ENCODE measurements around the gene TMEM156.
"Not testable (repeated sequence)": the region's sequence is repeated elsewhere in the genome, so short reads cannot be mapped to it uniquely, and the experiment has no call there.

The TMEM156 gene

DNA sequence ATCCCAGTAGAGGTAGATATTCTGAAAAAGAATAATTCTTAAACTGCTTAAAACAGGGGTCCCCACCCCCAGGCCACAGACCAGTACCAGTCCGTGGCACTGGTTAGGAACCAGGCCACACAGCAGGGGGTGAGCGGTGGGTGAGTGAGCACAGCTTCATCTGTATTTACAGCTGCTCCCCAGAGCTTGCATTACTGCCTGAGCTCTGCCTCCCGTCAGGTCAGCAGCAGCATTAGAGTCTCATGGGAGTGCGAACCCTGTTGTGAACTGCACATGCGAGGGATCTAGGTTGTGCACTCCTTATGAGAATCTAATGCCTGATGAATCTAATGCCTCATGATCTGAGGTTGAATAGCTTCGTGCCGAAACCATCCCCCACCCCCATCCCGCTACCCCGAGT is 87.8 kb downstream of the TMEM156 start:
- Histone ChIP-seq H3K4me3 (ENCODE audit: low read depth, low read length) (no peak overlapping the region), H3K4me2 (ENCODE audit: low read length) (no peak overlapping the region), H3K4me1 (ENCODE audit: control insufficient read depth in 1 of 2, insufficient read depth in 2 of 2, low read length in 2 of 2) (no peaks in the 10 kb centered on the region), H3K27ac (ENCODE audit: low read depth, low read length) (no peak overlapping the region), H3K9ac (ENCODE audit: low read length) (no peak overlapping the region), H3K27me3 (ENCODE audit: insufficient read depth, low read length) (no peaks in the 10 kb centered on the region), H2BK120ac (ENCODE audit: insufficient read depth, low read length, poor library complexity) (no peak overlapping the region), H3K4ac (ENCODE audit: low read depth, low read length) (no peak overlapping the region), H2BK5ac (ENCODE audit: low read depth, low read length, poor library complexity) (no peak overlapping the region), H4K8ac (ENCODE audit: low read depth, low read length) (no peak overlapping the region), H3K14ac (ENCODE audit: low read length) (no peak overlapping the region), H3K79me1 (ENCODE audit: low read length) (no peaks in the 10 kb centered on the region), H2BK12ac (ENCODE audit: low read length) (no peak overlapping the region), H4K12ac (ENCODE audit: low read depth, low read length) (no peak overlapping the region), H3K9me3 (ENCODE audit: insufficient read depth, low read depth, low read length) (peaks cover 2% of the 10 kb centered on the region), H4K91ac (ENCODE audit: low read depth, low read length) (no peak overlapping the region), H3K36me3 (ENCODE audit: control insufficient read depth in 1 of 2, insufficient read depth in 2 of 2, low read length in 2 of 2) (peaks cover 19 to 28% of the 10 kb centered on the region in 2 experiments), H3K23ac (ENCODE audit: low read length) (no peak overlapping the region), H2AK5ac (ENCODE audit: low read length) (no peak overlapping the region), H3K18ac (ENCODE audit: low read length) (no peak overlapping the region), H2AFZ (ENCODE audit: insufficient read depth, low read length, poor library complexity) (no peak overlapping the region), H3K79me2 (ENCODE audit: control insufficient read depth, insufficient read depth, low read length, poor library complexity) (no peaks in the 10 kb centered on the region)
- no CpG with 5 or more reads among the region's 9 CpGs for WGBS (ENCODE audit: extremely low coverage, insufficient coverage, insufficient read length)
- no peak for DNase-seq

DNA sequence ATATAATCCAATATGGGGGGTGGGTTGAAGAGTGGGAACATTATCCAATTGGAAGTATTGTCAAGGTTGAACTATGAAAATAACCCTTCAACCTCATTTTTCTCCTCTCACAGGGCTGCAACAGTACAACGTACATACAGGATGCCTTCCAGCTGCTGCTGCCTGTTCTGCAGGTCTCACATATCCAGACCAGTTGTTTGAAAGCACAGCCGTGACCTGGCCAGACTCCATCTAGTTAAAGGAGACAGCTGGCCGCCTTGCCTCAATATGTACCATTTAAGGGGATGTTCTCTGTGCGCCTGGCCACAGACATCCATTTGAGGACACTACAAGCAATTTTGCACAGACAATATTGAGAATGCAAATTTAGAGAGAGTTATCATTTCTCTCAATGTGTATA is 88.9 kb downstream of the TMEM156 start:
- no peak for DNase-seq
- no peaks in the 10 kb centered on the region for H3K79me1 ChIP-seq (ENCODE audit: low read length)
- H3K4me1 ChIP-seq (ENCODE audit: control insufficient read depth in 1 of 2, insufficient read depth in 2 of 2, low read length in 2 of 2): no peaks in the 10 kb centered on the region
- no peak overlapping the region for H2AK5ac ChIP-seq (ENCODE audit: low read length)
- no peak overlapping the region for H3K14ac ChIP-seq (ENCODE audit: low read length)
- no peak overlapping the region for H2BK5ac ChIP-seq (ENCODE audit: low read depth, low read length, poor library complexity)
- H4K91ac ChIP-seq (ENCODE audit: low read depth, low read length): no peak overlapping the region
- no peak overlapping the region for H3K23ac ChIP-seq (ENCODE audit: low read length)
- no peak overlapping the region for H3K27ac ChIP-seq (ENCODE audit: low read depth, low read length)
- H2BK12ac ChIP-seq (ENCODE audit: low read length): no peak overlapping the region
- no peak overlapping the region for H2BK120ac ChIP-seq (ENCODE audit: insufficient read depth, low read length, poor library complexity)
- no peak overlapping the region for H3K18ac ChIP-seq (ENCODE audit: low read length)
- no peak overlapping the region for H4K12ac ChIP-seq (ENCODE audit: low read depth, low read length)
- H3K79me2 ChIP-seq (ENCODE audit: control insufficient read depth, insufficient read depth, low read length, poor library complexity): no peaks in the 10 kb centered on the region
- H3K4me2 ChIP-seq (ENCODE audit: low read length): no peak overlapping the region
- no peak overlapping the region for H4K8ac ChIP-seq (ENCODE audit: low read depth, low read length)
- peaks cover 2% of the 10 kb centered on the region for H3K9me3 ChIP-seq (ENCODE audit: insufficient read depth, low read depth, low read length)
- no CpG with 5 or more reads among the region's 4 CpGs for WGBS (ENCODE audit: extremely low coverage, insufficient coverage, insufficient read length)
- H3K4ac ChIP-seq (ENCODE audit: low read depth, low read length): no peak overlapping the region
- no peak overlapping the region for H3K4me3 ChIP-seq (ENCODE audit: low read depth, low read length)
- no peak overlapping the region for H2AFZ ChIP-seq (ENCODE audit: insufficient read depth, low read length, poor library complexity)
- peaks cover 19 to 33% of the 10 kb centered on the region in 2 experiments for H3K36me3 ChIP-seq (ENCODE audit: control insufficient read depth in 1 of 2, insufficient read depth in 2 of 2, low read length in 2 of 2)
- no peaks in the 10 kb centered on the region for H3K27me3 ChIP-seq (ENCODE audit: insufficient read depth, low read length)
- no peak overlapping the region for H3K9ac ChIP-seq (ENCODE audit: low read length)

DNA sequence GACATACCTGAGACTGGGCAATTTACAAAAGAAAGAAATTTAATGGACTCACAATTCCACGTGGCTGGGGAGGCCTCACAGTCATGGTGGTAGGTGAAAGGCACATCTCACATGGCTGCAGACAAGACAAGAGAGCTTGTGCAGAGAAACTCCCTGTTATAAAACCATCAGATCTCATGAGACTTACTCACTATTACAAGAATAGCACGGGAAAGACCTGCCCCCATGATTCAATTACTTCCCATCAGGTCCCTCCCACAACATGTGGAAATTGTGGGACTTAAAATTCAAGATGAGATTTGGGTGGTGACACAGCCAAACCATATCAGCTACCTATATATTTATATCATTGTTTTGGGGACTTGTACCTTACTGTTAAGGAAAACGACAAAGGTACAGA is 90.3 kb downstream of the TMEM156 start:
- not testable (repeated sequence) for H3K9ac ChIP-seq (ENCODE audit: low read length); H3K4ac ChIP-seq (ENCODE audit: low read depth, low read length); H3K79me1 ChIP-seq (ENCODE audit: low read length); H3K14ac ChIP-seq (ENCODE audit: low read length); H3K18ac ChIP-seq (ENCODE audit: low read length); H2BK5ac ChIP-seq (ENCODE audit: low read depth, low read length, poor library complexity); H3K4me1 ChIP-seq (ENCODE audit: control insufficient read depth in 1 of 2, insufficient read depth in 2 of 2, low read length in 2 of 2); H3K23ac ChIP-seq (ENCODE audit: low read length); H3K4me2 ChIP-seq (ENCODE audit: low read length); H2AFZ ChIP-seq (ENCODE audit: insufficient read depth, low read length, poor library complexity); H3K79me2 ChIP-seq (ENCODE audit: control insufficient read depth, insufficient read depth, low read length, poor library complexity); H2AK5ac ChIP-seq (ENCODE audit: low read length); H3K9me3 ChIP-seq (ENCODE audit: insufficient read depth, low read depth, low read length); DNase-seq; H3K27me3 ChIP-seq (ENCODE audit: insufficient read depth, low read length); H4K91ac ChIP-seq (ENCODE audit: low read depth, low read length); H3K27ac ChIP-seq (ENCODE audit: low read depth, low read length); H2BK120ac ChIP-seq (ENCODE audit: insufficient read depth, low read length, poor library complexity); H4K12ac ChIP-seq (ENCODE audit: low read depth, low read length); H2BK12ac ChIP-seq (ENCODE audit: low read length); H4K8ac ChIP-seq (ENCODE audit: low read depth, low read length); H3K4me3 ChIP-seq (ENCODE audit: low read depth, low read length)
- no CpG with 5 or more reads among the region's 3 CpGs for WGBS (ENCODE audit: extremely low coverage, insufficient coverage, insufficient read length)
- H3K36me3 ChIP-seq (ENCODE audit: control insufficient read depth in 1 of 2, insufficient read depth in 2 of 2, low read length in 2 of 2): peaks cover 26 to 45% of the 10 kb centered on the region in 2 experiments

DNA sequence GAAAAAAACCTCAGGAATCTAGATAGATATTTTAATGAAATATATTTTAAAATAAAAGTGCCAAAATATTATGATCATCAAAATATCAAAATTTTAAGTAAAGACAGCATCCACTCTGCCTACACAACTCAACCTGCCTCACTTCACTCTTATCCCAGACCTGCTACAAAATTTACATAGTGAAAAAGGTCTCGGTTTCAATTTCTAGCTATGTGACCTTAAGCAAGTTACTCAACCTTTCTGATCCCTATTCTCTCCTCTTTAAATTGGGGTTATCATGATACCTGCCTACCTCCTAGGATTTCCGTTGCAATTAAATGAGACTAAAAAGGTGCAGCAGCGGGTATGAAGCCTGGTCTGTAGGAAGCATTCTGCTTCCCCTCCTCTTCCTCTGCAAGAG is 91.7 kb downstream of the TMEM156 start:
- Histone ChIP-seq H3K23ac (ENCODE audit: low read length) (no peak overlapping the region), H2AFZ (ENCODE audit: insufficient read depth, low read length, poor library complexity) (no peak overlapping the region), H2BK12ac (ENCODE audit: low read length) (no peak overlapping the region), H4K91ac (ENCODE audit: low read depth, low read length) (no peak overlapping the region), H3K4ac (ENCODE audit: low read depth, low read length) (no peak overlapping the region), H3K79me2 (ENCODE audit: control insufficient read depth, insufficient read depth, low read length, poor library complexity) (no peaks in the 10 kb centered on the region), H4K8ac (ENCODE audit: low read depth, low read length) (no peak overlapping the region), H3K79me1 (ENCODE audit: low read length) (no peaks in the 10 kb centered on the region), H3K4me1 (ENCODE audit: control insufficient read depth in 1 of 2, insufficient read depth in 2 of 2, low read length in 2 of 2) (no peaks in the 10 kb centered on the region), H3K27me3 (ENCODE audit: insufficient read depth, low read length) (no peaks in the 10 kb centered on the region), H3K27ac (ENCODE audit: low read depth, low read length) (no peak overlapping the region), H4K12ac (ENCODE audit: low read depth, low read length) (no peak overlapping the region), H3K9me3 (ENCODE audit: insufficient read depth, low read depth, low read length) (peaks cover 2% of the 10 kb centered on the region), H3K14ac (ENCODE audit: low read length) (no peak overlapping the region), H3K36me3 (ENCODE audit: control insufficient read depth in 1 of 2, insufficient read depth in 2 of 2, low read length in 2 of 2) (peaks cover 29 to 53% of the 10 kb centered on the region in 2 experiments), H3K18ac (ENCODE audit: low read length) (no peak overlapping the region), H2BK120ac (ENCODE audit: insufficient read depth, low read length, poor library complexity) (no peak overlapping the region), H2AK5ac (ENCODE audit: low read length) (no peak overlapping the region), H3K9ac (ENCODE audit: low read length) (no peak overlapping the region), H3K4me2 (ENCODE audit: low read length) (no peak overlapping the region), H3K4me3 (ENCODE audit: low read depth, low read length) (no peak overlapping the region), H2BK5ac (ENCODE audit: low read depth, low read length, poor library complexity) (no peak overlapping the region)
- DNase-seq: no peak
- WGBS (ENCODE audit: extremely low coverage, insufficient coverage, insufficient read length): no CpG with 5 or more reads among the region's 3 CpGs

Data from trophoblast cell (in vitro differentiated cells and primary cell).